RCC 7860 (cell line): ENCODE data around the gene PEAK3.

ENCODE experiments used
- DNase-seq: peaks from one replicate; pipeline ENCODE4 v3.0.0-alpha.2; 2015; ENCODE audit warnings: low spot score
- FAIRE-seq: peaks from 2 replicates; lab custom pipeline; 2012; peaks lifted over from hg19 to GRCh38; lab: Jason Lieb, UNC

PEAK3 gene

GRCh38 chr19:2240881-2241760, 40.9 kb downstream of the PEAK3 start:
- FAIRE-seq = no peak
- no peak for DNase-seq

- no peak for FAIRE-seq
- no peak for DNase-seq
Measured at GRCh38 chr19:2239771-2240770, 41.9 kb downstream of the PEAK3 start.

GRCh38 chr19:2239173-2239572, 42.8 kb downstream of the PEAK3 start:
- DNase-seq (no peak), FAIRE-seq (no peak)

DNA sequence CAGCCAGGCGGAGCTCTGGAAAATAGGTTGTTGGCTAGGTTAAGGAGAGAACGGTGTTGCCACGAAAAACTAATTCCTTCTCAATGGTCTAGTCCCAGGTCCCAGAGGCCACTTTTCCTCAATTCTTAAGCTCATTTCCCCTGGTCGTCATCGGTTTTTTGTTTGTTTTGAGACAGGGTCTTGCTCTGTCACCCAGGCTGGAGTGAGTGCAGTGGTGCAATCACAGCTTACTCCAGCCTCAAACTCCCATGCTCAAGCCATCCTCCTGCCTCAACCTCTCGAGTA, 44.2 kb downstream of the PEAK3 start:
- no peak for DNase-seq

DNA sequence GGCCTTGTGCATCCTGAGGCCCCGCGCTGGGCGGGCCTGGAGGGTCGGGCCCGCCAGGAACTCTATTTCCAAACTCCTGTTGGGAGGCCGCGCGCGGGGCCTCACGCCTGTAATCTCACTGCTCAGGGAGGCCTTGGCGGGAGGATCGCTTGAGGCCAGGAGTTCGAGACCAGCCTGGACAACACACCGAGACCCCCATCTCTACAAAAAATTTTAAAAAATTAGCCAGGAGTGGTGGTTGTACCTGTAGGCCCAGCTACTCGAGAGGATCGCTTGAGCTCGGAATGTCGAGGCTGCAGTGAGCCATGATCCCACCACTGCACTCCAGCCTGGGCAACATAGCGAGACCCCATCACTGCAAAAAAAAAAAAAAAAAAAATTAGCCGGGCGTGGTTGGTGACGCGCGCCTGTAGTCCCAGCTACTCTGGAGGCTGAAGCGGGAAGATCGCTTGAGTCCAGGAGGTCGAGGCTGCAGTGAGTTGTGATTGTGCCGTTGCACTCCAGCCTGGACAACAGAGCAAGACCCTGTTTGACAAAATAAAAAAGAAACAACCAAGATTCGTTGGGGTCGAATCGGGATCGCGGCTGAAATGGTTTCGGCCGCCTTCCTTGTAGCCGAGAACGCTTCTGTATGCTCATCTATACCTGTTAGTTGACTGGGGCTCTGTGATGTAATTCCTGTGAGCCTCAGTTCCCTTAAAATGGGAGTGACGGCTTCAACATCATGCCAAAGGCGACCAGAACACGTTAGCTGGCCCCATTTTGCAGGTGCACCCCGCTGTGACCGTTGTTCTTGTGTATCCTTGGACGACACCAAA, 44.7 kb downstream of the PEAK3 start:
- no peak for FAIRE-seq
- DNase-seq = no peak

More for the DNA sequence above, 44.2 kb downstream of the PEAK3 start:
- no peak for FAIRE-seq

DNA sequence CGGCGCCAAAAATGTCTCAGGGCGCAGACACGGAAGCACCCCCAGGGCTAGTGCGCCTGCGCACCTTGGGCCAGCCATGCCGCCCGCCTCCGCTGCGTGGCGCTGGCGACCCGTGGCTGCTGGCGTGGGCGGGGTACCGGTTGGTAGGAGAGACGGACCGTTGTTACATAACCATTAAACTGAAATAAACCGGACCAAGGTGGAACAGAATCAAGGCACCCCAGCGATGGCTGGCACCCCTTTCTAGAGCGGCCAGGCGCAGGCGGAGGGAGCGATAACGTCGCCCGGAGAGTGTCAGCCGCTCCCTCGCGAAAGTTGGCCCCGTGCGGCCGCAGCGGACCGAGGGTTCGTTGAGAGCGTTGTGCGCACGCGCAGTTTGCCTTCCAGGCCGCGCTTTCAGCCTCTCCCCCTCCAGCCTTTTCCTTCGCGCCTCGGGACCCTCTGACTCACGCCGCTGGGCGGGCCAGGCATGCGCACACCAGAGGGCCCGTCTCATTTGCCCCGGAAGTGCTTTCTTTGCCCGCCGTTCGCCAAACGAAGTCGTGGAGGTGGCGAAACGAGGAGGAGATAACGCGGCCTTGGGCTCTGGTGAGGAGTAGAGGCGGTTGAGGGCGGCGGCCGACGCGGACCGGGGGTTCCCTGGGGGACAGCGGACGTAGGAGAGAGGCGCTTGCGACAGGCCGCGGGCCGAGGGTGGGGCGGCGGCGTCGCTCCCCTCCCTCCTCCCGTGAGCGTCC, 45.5 kb downstream of the PEAK3 start, which contains the start of the genes PLEKHJ1 and SF3A2:
TSS of gene PLEKHJ1 (minus strand) at position 16 of the 737 bp plus-strand sequence. CDS start 81 bp downstream, outside the sequence.
TSS of gene SF3A2 (plus strand) at position 511 of the 737 bp plus-strand sequence. CDS start 6,595 bp downstream, outside the sequence.
- DNase-seq = peak; percentile 91
- peak; percentile 74 for FAIRE-seq

DNA sequence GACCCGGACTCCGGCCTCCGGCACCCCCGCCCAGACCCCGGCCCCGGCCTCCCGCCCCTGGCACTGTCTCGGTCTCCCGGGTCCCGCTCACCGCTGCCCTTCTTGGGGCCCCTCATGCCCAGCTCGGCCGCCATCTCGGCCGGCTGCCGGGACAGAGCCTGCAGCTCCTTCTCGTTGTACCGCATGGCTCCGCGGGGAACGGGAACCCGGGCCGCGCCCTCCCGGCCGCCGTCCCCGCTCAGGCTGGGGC, 46.0 kb downstream of the PEAK3 start:
- FAIRE-seq = no peak

GRCh38 chr19:2235381-2236063, 46.5 kb downstream of the PEAK3 start:
- FAIRE-seq = no peak
- no peak for DNase-seq

More for the DNA sequence above, 46.0 kb downstream of the PEAK3 start:
- DNase-seq = no peak

DNA sequence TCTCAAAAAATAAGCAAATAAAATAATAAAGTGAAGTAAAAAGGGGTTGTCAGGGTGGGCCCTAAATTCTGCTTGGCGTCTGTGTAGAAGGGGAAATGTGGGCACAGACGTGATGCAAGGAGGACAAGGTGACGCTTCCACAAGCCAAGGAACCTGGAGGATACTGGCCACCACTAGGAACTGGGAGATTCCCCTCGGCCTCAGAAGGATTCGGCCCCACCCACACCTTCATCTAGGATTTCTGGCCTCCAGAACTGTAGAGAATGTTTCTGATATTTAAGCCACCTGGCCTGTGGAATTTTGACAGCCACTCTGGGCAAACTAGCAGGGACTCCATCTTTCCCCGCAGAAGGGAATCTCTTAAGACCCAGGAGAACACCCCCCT, 47.0 kb downstream of the PEAK3 start:
- DNase-seq (no peak), FAIRE-seq (no peak)

DNA sequence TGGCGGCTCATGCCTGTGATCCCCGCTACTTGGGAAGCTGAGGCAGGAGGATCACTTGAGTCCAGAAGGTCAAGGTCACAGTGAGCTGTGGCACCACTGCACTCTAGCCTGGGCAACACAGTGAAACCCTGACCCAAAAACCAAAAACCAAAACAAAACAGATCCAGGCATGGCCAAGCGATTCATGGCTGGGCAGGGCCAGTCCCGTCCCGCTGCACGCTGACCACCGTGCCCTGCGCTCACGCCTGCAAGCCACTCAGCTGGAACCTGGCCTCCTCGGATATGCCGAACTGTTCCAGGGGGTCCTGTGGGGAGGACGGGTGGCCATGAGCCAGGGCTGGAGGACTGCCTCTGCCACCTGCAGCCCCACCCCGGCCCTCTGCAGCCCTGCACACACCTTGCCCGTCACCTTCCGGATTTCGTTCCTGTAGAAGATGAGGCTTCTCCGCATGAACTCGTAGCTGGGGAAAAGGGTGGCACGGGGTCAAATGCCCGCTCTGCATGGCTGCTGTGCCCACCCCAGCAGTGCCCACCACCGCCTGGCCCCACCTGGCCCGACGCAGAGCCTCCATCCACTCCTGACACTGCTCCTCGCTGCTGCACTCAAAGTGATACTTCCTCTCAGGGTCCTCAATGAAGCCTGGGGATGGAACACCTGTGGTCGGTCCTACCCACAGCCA, 48.2 kb downstream of the PEAK3 start:
- FAIRE-seq = no peak
- no peak for DNase-seq

- no peak for DNase-seq
- no peak for FAIRE-seq
Measured at GRCh38 chr19:2232286-2233151, 49.5 kb downstream of the PEAK3 start.

- DNase-seq (no peak), FAIRE-seq (no peak)
Measured at GRCh38 chr19:2231621-2232221, 50.3 kb downstream of the PEAK3 start.

- DNase-seq (no peak), FAIRE-seq (no peak)
Measured at GRCh38 chr19:2230807-2231533, 51.0 kb downstream of the PEAK3 start.

GRCh38 chr19:2230033-2230531, 51.9 kb downstream of the PEAK3 start:
- no peak for DNase-seq
- FAIRE-seq = no peak

GRCh38 chr19:2229103-2230032, 52.6 kb downstream of the PEAK3 start:
- DNase-seq = no peak

More at GRCh38 chr19:2229103-2230032, 52.6 kb downstream of the PEAK3 start:
- no peak for FAIRE-seq
